NCI-H2107 treated with DMSO at 0.1 percent for 48 hours (cell line): Measurements from ENCODE around the gene DNTT.

ENCODE experiments used
- DNase-seq: peaks from one replicate; lab custom pipeline; 2025; ENCODE audit not compliant: unreplicated experiment; lab: John Stamatoyannopoulos, UW

Gene DNTT

GRCh38 chr10:96374985-96375830 lies 71.0 kb downstream of the DNTT start:
- DNase-seq = peak; percentile 54

GRCh38 chr10:96376483-96376882 lies 72.2 kb downstream of the DNTT start:
- no peak for DNase-seq

GRCh38 chr10:96377816-96378294 lies 73.6 kb downstream of the DNTT start:
- DNase-seq = no peak

- no peak for DNase-seq
These were observed 74.5 kb downstream of the DNTT start for GRCh38 chr10:96378741-96379140.

GRCh38 chr10:96379758-96380157 lies 75.5 kb downstream of the DNTT start:
- DNase-seq = no peak

- no peak for DNase-seq
These were observed 76.6 kb downstream of the DNTT start for GRCh38 chr10:96380821-96381220.

- no peak for DNase-seq
These were observed 80.3 kb downstream of the DNTT start for GRCh38 chr10:96384506-96384905.

GRCh38 chr10:96387161-96387560 lies 82.9 kb downstream of the DNTT start:
- DNase-seq = no peak

- DNase-seq = no peak
These were observed 83.4 kb downstream of the DNTT start for GRCh38 chr10:96387601-96388000.
